ENCODE results near the gene FTHL17. TPM values are rescaled to one million over a fixed set of nuclear protein-coding genes. Genes with fewer than 3 reads are reported as not detected.

Gene FTHL17
- total RNA-seq, 1 experiment from 2014 or later: not detected

DNA sequence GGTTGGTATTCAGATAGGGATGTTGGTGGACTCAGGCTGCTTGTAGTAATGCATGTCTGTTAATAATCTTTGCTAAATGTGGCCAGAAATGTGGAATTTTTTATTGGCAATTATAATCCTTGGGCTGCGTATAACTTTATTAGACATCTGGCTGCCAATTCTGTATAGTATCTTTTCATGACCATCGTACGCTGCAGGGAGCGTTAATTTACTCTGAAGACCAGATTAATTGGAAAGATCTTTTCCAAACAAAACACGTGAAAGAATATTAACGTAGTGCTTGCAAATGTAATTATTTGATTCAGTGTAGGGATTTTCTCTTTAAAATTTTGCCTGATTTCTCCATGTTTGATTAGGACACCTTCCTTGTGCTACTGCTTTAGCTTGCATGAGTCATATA lies 38.8 kb upstream of the FTHL17 start (continued):
- TF ChIP-seq TCF7 (CRISPR knock-in tag; IDR thresholded peaks at IDR 0.05; ENCODE audit: low read depth): no peak

- H3K4me1 Mint-ChIP-seq: no peaks in the 10 kb centered on the region
These were observed 27.8 kb upstream of the FTHL17 start for GRCh38 chrX:31099536-31100090.

DNA sequence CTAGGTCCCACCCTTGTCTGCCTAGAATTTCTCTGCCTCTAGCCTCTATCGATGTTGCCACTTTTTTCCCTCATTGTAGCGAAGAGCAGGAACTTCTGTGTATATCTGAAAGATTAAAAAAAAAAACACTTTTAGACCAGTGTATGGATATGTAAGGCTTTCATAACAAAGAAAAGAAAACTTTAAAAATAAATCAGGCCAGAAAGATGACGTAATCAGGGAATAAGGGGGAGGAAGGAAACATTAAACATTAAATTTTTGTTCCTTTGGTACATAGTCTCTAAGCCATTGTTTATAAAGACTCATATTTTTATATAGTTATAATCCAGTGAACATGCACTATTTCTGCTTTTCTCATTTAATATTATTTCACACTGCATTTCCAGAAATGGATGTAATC lies 26.2 kb upstream of the FTHL17 start:
- CTCF ChIA-PET: interaction anchor here (1.3 kb wide), 1 partner anchor 59 kb away, joined by 4 read pairs; no protein-coding TSS in a partner anchor
- DNase-seq (ENCODE audit: low spot score): no peak
- Mint-ChIP-seq H3K27me3 (ENCODE audit: low read depth) (no peaks in the 10 kb centered on the region), H3K9me3 (peaks cover 18% of the 10 kb centered on the region; the same call in 1 of the 2 replicates), H3K36me3 (no peaks in the 10 kb centered on the region; the same call in 1 of the 2 replicates), H3K27ac (no peak overlapping the region), H3K4me3 (no peak overlapping the region), H3K4me1 (no peaks in the 10 kb centered on the region)
- ATAC-seq: no peak
- POLR2A ChIA-PET: no interaction called here
- TF ChIP-seq NFE2L1 (CRISPR knock-in tag; IDR thresholded peaks at IDR 0.05) (no peak), GRHL2 (CRISPR knock-in tag; IDR thresholded peaks at IDR 0.05; ENCODE audit: insufficient replicate concordance, severe bottlenecking) (no peak), ATF3 (CRISPR knock-in tag; conservative IDR thresholded peaks at IDR 0.05) (no peak), PRDM15 (CRISPR knock-in tag; IDR thresholded peaks at IDR 0.05) (no peak), ZNF416 (CRISPR knock-in tag; IDR thresholded peaks at IDR 0.05) (no peak)
- TF ChIP-seq, protein P1, sequence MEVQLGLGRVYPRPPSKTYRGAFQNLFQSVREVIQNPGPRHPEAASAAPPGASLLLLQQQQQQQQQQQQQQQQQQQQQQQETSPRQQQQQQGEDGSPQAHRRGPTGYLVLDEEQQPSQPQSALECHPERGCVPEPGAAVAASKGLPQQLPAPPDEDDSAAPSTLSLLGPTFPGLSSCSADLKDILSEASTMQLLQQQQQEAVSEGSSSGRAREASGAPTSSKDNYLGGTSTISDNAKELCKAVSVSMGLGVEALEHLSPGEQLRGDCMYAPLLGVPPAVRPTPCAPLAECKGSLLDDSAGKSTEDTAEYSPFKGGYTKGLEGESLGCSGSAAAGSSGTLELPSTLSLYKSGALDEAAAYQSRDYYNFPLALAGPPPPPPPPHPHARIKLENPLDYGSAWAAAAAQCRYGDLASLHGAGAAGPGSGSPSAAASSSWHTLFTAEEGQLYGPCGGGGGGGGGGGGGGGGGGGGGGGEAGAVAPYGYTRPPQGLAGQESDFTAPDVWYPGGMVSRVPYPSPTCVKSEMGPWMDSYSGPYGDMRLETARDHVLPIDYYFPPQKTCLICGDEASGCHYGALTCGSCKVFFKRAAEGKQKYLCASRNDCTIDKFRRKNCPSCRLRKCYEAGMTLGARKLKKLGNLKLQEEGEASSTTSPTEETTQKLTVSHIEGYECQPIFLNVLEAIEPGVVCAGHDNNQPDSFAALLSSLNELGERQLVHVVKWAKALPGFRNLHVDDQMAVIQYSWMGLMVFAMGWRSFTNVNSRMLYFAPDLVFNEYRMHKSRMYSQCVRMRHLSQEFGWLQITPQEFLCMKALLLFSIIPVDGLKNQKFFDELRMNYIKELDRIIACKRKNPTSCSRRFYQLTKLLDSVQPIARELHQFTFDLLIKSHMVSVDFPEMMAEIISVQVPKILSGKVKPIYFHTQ (CRISPR knock-in tag; IDR thresholded peaks at IDR 0.05): no peak

More at GRCh38 chrX:31099536-31100090, 27.8 kb upstream of the FTHL17 start:
- Mint-ChIP-seq H3K27me3 (ENCODE audit: low read depth) (no peaks in the 10 kb centered on the region), H3K9me3 (peaks cover 11% of the 10 kb centered on the region; the same call in 1 of the 2 replicates), H3K36me3 (no peaks in the 10 kb centered on the region; the same call in 1 of the 2 replicates), H3K4me3 (no peak overlapping the region), H3K27ac (no peak overlapping the region)
- ChIA-PET POLR2A (no interaction called here), CTCF (no interaction called here)
- DNase-seq (ENCODE audit: low spot score): no peak
- ATAC-seq: no peak
- TF ChIP-seq ZBTB21 (CRISPR knock-in tag; IDR thresholded peaks at IDR 0.05; ENCODE audit: borderline replicate concordance) (no peak), FOXP4 (CRISPR knock-in tag; IDR thresholded peaks at IDR 0.05) (no peak), ZNF416 (CRISPR knock-in tag; IDR thresholded peaks at IDR 0.05) (no peak), CREM (CRISPR knock-in tag; IDR thresholded peaks at IDR 0.05) (no peak), IRF2 (CRISPR knock-in tag; IDR thresholded peaks at IDR 0.05; ENCODE audit: borderline replicate concordance, low read depth) (no peak), USF2 (CRISPR knock-in tag; IDR thresholded peaks at IDR 0.05) (no peak), FOXJ3 (CRISPR knock-in tag; IDR thresholded peaks at IDR 0.05; ENCODE audit: borderline replicate concordance) (no peak), NFE2L1 (CRISPR knock-in tag; IDR thresholded peaks at IDR 0.05) (no peak), CREB1 (CRISPR knock-in tag; IDR thresholded peaks at IDR 0.05) (no peak)
- TF ChIP-seq, protein P2, sequence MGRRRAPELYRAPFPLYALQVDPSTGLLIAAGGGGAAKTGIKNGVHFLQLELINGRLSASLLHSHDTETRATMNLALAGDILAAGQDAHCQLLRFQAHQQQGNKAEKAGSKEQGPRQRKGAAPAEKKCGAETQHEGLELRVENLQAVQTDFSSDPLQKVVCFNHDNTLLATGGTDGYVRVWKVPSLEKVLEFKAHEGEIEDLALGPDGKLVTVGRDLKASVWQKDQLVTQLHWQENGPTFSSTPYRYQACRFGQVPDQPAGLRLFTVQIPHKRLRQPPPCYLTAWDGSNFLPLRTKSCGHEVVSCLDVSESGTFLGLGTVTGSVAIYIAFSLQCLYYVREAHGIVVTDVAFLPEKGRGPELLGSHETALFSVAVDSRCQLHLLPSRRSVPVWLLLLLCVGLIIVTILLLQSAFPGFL (CRISPR knock-in tag; IDR thresholded peaks at IDR 0.05; ENCODE audit: borderline replicate concordance): no peak
- TF ChIP-seq, protein P3, sequence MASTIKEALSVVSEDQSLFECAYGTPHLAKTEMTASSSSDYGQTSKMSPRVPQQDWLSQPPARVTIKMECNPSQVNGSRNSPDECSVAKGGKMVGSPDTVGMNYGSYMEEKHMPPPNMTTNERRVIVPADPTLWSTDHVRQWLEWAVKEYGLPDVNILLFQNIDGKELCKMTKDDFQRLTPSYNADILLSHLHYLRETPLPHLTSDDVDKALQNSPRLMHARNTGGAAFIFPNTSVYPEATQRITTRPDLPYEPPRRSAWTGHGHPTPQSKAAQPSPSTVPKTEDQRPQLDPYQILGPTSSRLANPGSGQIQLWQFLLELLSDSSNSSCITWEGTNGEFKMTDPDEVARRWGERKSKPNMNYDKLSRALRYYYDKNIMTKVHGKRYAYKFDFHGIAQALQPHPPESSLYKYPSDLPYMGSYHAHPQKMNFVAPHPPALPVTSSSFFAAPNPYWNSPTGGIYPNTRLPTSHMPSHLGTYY (CRISPR knock-in tag; IDR thresholded peaks at IDR 0.05): no peak
- TF ChIP-seq, protein P4, sequence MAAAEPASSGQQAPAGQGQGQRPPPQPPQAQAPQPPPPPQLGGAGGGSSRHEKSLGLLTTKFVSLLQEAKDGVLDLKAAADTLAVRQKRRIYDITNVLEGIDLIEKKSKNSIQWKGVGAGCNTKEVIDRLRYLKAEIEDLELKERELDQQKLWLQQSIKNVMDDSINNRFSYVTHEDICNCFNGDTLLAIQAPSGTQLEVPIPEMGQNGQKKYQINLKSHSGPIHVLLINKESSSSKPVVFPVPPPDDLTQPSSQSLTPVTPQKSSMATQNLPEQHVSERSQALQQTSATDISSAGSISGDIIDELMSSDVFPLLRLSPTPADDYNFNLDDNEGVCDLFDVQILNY (CRISPR knock-in tag; IDR thresholded peaks at IDR 0.05): no peak
